HepG2 (cell line): Measurements from ENCODE around the gene VDAC1. TPM values are rescaled to one million over a fixed set of nuclear protein-coding genes. Genes with fewer than 3 reads are reported as not detected.

ENCODE experiments used
- ATAD3A ChIP-seq: sonication (generic); formaldehyde crosslinking; IDR thresholded peaks from 2 replicates; pipeline ENCODE4 v1.4.0; 2020; ENCODE audit warnings: missing genetic modification reagents
- DMAP1 ChIP-seq: IDR thresholded peaks from 2 replicates; pipeline ENCODE4 v1.6.1; 2016
- JUN ChIP-seq: sonication (generic); formaldehyde crosslinking; IDR thresholded peaks from 2 replicates; pipeline ENCODE4 v1.4.0; 2020; ENCODE audit warnings: mild to moderate bottlenecking, missing genetic modification reagents
- MBD4 ChIP-seq: IDR thresholded peaks from 2 replicates; pipeline ENCODE4 v1.6.1; 2012; ENCODE audit warnings: low read length, inconsistent platforms, borderline replicate concordance
- PAXIP1 ChIP-seq: sonication (generic); formaldehyde crosslinking; conservative IDR thresholded peaks from 2 replicates; pipeline ENCODE4 v1.4.0; 2020; ENCODE audit warnings: mild to moderate bottlenecking, missing genetic modification reagents, moderate library complexity
- RBM39 ChIP-seq: fragments of 200-400 bp; formaldehyde crosslinking; IDR thresholded peaks from one replicate; pipeline ENCODE4 v1.6.1; 2018; ENCODE audit warnings: antibody characterized with exemption, mild to moderate bottlenecking, low read depth, low read length; ENCODE audit not compliant: poor library complexity, severe bottlenecking
- THAP11 ChIP-seq: IDR thresholded peaks from 2 replicates; pipeline ENCODE4 v1.6.1; 2016; ENCODE audit warnings: missing biosample characterization, missing genetic modification reagents
- ZBTB40 ChIP-seq, 2 experiments: fragments of 450-650 bp in 1 of 2; sonication (generic) in 1 of 2; formaldehyde crosslinking in 1 of 2; IDR thresholded peaks; 2 replicates each; pipeline versions ENCODE4 v1.6.1 to v1.8.0; 2016 to 2022; ENCODE audit warnings: antibody characterized with exemption in 1 of 2, mild to moderate bottlenecking in 1 of 2, missing genetic modification reagents in 1 of 2
- ZIK1 ChIP-seq: sonication (generic); formaldehyde crosslinking; IDR thresholded peaks from 2 replicates; pipeline ENCODE4 v1.5.0; 2020; ENCODE audit warnings: mild to moderate bottlenecking, low read depth, missing genetic modification reagents, borderline replicate concordance
- ZNF121 ChIP-seq: sonication (generic); formaldehyde crosslinking; IDR thresholded peaks from 2 replicates; pipeline ENCODE4 v1.5.0; 2020; ENCODE audit warnings: mild to moderate bottlenecking, missing genetic modification reagents
- ZNF207 ChIP-seq: fragments of 450-650 bp; IDR thresholded peaks from 2 replicates; pipeline ENCODE4 v1.6.1; 2016; ENCODE audit warnings: antibody characterized with exemption, borderline replicate concordance
- ZNF337 ChIP-seq: sonication (generic); formaldehyde crosslinking; IDR thresholded peaks from 2 replicates; pipeline ENCODE4 v1.5.1; 2020; ENCODE audit warnings: missing genetic modification reagents, low read depth, mild to moderate bottlenecking, borderline replicate concordance
- ZNF879 ChIP-seq: sonication (generic); formaldehyde crosslinking; IDR thresholded peaks from 2 replicates; pipeline ENCODE4 v1.8.1; 2023; ENCODE audit warnings: missing genetic modification reagents
- polyA plus RNA-seq, 8 experiments: library from polyadenylated mRNA; depleted of rRNA in 3 of 8; stranded (reverse) in 7 of 8; unstranded in 1 of 8; fragments of >200 nt; fragmentation: Illumina TruSeq in 4 of 8; extraction: Trizol in 4 of 8; gene quantifications; 2 replicates each; pipeline versions ENCODE4 v1.2.1 to v1.2.3, GENCODE V29; 2011 to 2016; ENCODE audit warnings: low read depth in 4 of 8, missing spikeins in 1 of 8, mixed read lengths in 1 of 8; ENCODE audit not compliant: insufficient read depth in 1 of 8
- total RNA-seq, 5 experiments: library from RNA; depleted of rRNA; stranded (reverse); fragments of >200 nt; fragmentation: Illumina TruSeq; extraction: Trizol; gene quantifications; 2 replicates each; pipeline ENCODE4 v1.2.3, GENCODE V29; 2016; ENCODE audit warnings: low read depth in 1 of 5
- TF ChIP-seq, protein P1 (sequence below): sonication (generic); formaldehyde crosslinking; IDR thresholded peaks from 2 replicates; pipeline ENCODE4 v1.4.0; 2020; ENCODE audit warnings: missing genetic modification reagents, mild to moderate bottlenecking, borderline replicate concordance

VDAC1 gene
- total and polyA plus RNA-seq, 2 of the 13 experiments (the other 11 are each of a cell fraction or from before 2014, with no cell fraction given), result 112 to 380 TPM

DNA sequence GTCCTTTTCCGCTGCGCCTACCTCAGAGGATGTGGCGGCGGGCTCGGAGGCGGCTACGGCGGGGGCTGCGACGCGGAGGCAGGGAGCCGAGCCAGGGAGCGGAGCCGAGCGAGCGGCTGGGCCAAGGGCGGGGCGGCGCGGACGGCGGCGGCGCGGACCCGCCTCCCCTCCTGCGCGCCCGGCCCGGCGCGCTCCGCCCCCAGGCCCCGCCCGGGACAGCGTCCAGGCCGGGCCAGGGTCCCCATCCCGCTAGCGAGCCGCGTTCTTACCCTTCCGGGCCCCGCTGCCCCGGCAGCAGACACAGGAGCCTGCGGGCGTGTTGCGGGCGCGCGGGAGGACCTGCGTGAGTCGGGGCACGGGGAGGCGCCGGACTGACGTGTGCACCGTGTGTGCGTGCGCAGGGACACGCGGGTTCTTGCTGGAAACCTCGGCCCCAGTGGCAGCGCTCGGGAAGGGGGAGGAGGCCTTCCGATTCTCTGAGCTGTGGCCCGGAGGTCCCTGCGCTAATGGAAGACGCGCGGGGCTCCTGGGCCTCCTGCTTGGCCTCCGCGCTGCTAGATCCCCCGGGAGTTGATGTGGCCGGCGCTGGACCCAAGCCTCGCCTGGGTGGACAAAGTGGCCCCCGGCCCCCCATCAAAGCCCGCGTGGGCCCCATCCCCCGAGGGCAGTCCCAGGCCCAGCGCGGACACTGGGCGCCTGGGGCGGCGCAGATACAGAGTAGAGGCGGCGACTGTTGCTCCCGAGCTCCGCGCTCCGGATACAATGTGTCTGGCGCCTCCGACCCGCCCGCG is at the start of gene VDAC1 (continued):
- TF ChIP-seq ZBTB40 (IDR thresholded peaks at IDR 0.05) (no peak), ZBTB40 (CRISPR knock-in tag; IDR thresholded peaks at IDR 0.05) (peak; percentile 73), THAP11 (CRISPR knock-in tag) (peak; percentile 55), ZIK1 (no peak), PAXIP1 (no peak), ZNF207 (no peak), ZNF879 (CRISPR knock-in tag) (no peak), MBD4 (no peak), RBM39 (no peak), ATAD3A (no peak), JUN (CRISPR knock-in tag) (no peak), DMAP1 (CRISPR knock-in tag) (peak; percentile 83; the same call in 1 of the 2 replicates), ZNF121 (CRISPR knock-in tag) (no peak), ZNF337 (CRISPR knock-in tag) (no peak)
- TF ChIP-seq, protein P1, sequence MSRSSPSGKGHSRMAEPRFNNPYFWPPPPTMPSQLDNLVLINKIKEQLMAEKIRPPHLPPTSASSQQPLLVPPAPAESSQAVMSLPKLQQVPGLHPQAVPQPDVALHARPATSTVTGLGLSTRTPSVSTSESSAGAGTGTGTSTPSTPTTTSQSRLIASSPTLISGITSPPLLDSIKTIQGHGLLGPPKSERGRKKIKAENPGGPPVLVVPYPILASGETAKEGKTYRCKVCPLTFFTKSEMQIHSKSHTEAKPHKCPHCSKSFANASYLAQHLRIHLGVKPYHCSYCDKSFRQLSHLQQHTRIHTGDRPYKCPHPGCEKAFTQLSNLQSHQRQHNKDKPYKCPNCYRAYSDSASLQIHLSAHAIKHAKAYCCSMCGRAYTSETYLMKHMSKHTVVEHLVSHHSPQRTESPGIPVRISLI (CRISPR knock-in tag), result 0 out of 2 replicates have a peak, but pooled peaks have one; percentile 7
